HG02885 (cell line): ENCODE data around the gene EGF.

ENCODE experiments used
- ATAC-seq: cut with Tn5 transposase; IDR thresholded peaks from one replicate; pipeline ENCODE4 v1.9.1; 2021; ENCODE audit warnings: mild to moderate bottlenecking; ENCODE audit not compliant: unreplicated experiment, poor library complexity

EGF gene

DNA sequence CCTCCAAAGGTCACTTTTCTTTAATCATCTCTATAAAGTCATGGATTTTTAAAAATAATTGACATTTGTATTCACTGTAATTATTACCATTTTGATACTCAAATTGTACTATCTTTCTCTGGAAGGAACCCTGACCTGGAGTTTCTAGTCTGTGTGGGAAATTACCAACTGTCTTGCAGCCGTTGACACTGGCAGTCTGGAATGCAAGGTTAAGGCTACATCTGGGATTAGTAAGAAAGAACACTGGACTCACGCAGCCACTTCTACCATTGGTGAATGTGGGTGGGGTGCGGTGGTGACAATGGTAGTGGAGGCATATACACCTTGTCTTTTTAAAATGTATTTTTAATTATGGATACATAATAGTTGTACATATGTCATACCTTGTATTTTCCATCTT lies 40.9 kb downstream of the EGF start:
- no peak for ATAC-seq

DNA sequence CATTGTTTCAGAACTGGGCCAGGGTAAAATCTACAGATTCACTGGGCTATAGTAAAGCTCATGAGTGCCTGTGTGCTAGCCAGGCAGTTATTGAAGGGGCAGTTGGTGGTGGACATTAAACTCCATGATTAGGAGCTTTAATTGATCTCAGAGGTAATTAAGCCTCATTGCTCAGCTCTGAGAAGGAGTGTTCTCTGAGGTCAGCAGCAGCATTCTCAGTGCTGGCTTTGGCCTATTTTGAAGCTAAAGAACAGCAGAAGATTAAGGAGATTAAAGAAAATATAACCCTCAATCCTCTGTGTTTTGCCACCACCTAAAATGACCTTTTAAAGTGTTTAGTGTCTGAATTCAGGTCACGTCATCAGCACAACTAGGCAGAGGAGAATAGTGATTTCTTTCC lies 42.5 kb downstream of the EGF start:
- no peak for ATAC-seq

DNA sequence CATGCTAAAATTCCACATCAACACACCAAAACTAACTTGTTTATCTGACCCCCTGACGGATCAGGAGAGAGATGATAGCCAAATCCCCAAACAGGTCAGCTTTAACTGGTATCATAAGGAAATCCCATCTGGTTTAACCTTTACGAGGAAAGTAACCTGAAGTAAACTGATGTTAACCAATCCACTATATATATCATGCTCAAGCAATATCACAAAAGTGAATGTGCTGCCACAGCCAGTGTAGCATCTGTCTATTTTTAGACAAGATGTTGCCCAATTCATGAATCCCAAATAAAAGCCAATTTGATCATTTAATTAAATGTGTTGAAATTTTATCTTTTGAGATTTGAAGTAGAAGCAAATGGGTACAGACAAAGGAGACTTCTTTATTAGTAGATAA lies 44.5 kb downstream of the EGF start:
- ATAC-seq = no peak

GRCh38 chr4:109959195-109959594 lies 46.5 kb downstream of the EGF start:
- peak; percentile 93 for ATAC-seq

DNA sequence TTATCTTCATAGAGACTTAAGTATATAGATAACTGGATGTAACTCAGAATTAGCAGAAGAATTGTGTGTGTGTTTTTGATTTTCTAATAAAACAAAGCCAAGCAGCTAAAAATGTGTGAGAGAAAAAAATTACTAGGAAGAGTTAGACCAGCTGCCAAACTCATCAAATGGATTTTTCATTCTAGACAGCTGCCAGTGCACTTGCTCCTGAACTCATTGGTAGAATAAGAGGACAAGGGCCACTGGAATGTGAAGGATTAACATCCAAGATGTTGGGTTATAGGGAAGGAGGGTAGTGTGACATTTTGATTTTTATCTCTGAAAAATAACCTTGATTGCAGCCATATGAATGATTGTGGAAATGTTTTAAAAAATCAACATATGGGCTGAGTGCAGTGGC lies 49.7 kb downstream of the EGF start:
- no peak for ATAC-seq

DNA sequence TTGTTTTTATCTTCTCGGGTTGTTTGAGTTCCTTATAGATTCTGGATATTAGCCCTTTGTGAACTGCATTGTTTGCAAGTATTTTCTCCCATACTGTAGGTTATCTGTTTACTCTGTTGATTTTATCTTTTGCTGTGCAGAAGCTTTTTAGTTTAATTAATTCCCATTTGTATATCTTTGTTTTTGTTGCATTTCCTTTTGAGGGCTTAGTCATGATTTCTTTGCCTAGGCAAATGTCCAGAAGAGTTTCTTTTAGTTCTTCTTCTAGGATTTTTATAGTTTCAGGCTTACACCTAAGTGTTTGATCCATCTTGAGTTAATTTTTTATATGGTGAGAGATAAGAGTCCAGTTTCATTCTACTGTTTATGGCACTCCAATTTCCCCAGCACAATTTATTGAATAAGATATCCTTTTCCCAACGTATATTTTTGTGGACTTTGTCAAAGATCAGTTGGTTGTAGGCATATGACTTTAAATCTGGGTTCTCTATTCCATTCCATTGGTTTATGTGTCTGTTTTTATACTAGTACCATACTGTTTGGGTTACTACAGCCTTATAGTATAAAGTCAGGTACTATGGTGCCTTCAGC lies 54.3 kb downstream of the EGF start:
- no peak for ATAC-seq

DNA sequence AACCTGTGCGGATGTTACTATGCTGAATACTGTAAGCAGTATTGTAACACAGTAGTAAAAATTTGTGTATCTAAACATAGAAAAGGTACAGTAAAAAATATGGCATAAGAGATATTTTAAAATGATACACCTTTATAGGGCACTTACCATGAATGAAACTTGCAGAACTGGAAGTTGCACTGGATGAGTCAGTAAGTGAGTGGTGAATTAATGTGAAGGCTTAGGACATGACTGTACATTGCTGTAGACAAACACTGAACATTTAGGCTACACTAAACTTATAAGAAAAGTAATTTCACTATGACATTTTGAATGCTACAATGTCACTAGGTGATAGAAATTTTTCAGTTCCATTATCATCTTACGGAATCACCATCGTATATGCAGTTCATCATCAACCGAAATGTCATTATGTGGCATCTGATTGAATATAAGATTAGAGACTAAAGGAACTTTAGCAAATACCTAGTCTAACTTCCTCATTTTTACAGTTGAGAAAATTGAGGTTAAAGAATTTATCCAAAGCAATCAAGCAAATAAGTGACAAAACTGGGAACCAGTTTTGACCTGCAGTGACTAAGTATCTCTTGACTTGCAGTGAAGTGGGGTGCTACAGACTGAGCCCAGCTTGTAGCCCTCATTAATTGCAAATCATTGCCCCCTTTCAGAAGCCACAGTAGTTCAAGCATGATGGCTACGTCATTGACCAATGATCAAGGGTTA lies 55.3 kb downstream of the EGF start:
- no peak for ATAC-seq

DNA sequence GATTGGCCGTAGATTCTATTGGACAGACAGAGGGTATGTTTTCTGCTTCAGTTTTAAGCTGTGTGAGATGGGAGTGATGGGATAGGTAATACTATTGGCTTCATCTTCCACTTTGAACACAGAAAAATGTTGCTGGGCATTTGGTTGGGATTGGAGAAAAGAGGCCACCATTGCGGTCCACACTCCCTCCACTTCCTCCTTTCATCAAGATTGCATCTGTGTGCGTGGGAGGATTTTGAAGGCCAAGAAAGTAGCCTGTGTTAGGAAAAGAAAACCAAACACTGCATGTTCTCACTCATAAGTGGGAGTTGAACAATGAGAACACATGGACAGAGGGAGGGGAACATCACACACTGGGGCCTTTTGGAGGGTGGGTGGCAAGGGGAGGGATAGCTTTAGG lies 56.4 kb downstream of the EGF start:
- ATAC-seq = no peak

GRCh38 chr4:109969919-109970318 lies 57.2 kb downstream of the EGF start:
- no peak for ATAC-seq

DNA sequence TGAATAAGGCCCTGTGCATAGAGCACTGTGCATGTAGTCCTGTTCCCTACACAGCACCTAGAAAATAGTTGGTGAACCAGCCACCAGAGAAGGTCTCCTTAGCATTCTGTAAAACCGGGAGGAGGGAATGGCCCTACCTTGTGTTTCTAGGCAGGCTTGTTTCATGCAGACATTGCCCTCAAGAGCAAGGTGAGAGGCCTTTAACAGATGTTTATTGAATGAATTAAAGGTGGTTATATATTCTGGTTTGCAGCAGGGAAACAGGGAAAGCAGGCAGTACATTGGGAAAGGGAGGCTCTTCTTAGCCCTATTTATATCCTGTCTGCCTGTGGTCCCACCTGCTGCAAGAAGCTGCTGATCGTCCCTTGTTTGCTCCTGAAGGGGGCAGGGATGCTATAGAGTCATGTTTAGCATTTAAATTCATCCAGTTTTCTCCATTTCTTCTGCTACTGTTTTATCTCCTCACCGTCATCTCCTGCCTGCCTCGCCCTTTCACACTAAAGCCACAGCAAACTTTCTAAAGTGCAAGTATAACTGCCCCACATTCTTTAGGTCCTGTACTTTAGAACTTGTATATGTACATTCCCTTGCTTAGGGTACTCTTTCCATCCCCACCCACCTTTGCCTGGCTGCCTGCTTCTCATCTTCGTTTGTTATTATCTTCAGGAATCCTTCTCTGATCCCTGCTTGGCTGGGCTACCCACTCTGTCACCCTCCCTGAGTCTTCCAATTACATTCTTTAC lies 60.3 kb downstream of the EGF start:
- ATAC-seq = no peak

DNA sequence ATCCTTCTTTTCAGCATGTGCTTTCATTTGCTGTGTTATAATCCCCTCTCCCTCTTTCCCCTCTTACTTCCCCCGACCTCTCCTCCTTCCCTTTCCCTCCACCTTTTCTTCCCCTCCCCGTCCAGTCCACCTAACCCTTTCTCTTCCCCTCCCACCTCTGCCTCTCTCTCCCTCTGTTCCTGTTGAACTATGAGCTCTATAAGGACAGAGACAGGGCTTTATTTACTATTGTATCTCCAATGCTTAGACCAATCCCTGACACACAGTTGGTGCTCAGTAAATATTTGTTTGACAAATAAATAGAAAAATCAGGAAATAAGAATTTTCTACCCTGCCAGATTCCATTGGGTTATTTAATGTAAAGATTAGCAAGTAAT lies 60.8 kb downstream of the EGF start:
- ATAC-seq = no peak

- ATAC-seq = no peak
These were observed 63.5 kb downstream of the EGF start for GRCh38 chr4:109976189-109976588.

GRCh38 chr4:109977854-109978501 lies 65.3 kb downstream of the EGF start:
- ATAC-seq = no peak

- ATAC-seq = no peak
These were observed 66.2 kb downstream of the EGF start for GRCh38 chr4:109978704-109979454.

DNA sequence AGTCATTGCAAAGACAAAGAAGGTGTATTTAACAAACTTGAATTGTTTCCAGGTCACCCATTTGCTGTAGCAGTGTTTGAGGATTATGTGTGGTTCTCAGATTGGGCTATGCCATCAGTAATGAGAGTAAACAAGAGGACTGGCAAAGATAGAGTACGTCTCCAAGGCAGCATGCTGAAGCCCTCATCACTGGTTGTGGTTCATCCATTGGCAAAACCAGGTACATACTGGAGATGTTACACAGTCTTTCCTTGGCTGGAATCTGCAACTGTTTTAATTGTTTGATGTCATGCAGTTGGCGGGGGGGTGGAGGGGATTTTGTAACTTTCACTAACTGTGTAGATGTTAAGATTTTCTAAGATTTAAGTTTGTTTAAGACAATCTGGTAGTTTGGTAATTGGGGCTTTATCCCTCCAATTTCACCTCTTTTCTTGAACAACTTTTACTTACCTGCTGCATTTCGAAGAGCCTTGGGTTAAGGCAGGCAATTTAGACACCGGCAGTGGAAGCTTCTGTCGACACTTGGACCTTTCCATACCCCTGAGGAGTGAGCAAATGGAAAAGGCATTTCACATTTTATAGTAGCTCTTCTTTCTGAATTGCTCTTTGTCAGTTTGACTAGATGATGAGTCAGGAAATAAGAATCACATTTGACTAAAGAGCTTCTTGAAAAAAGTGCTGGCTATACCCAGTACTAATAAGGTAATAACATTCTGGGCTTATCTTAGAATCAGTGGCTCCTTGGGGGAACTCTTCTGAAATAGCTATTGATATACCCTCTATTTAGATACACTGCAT lies 67.4 kb downstream of the EGF start:
- ATAC-seq = no peak

GRCh38 chr4:109981936-109982335 lies 69.3 kb downstream of the EGF start:
- no peak for ATAC-seq

DNA sequence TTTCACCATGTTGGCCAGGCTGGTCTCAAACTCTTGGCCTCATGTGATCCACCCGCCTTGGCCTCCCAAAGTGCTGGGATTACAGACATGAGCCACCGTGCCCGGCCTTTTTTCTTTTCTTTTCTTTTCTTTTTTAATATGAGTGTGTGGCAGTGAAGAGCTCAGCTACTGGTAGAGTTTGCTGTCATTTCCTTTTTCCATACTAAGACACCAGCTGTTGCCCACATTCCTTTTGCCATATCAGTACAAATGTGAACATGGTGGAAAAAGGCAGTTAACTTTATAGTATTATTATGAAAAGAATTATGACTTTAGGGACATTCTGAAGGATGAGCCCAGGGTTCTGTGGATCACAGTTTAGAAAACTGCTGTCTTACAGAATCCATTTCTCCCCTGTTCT lies 69.8 kb downstream of the EGF start:
- ATAC-seq = no peak

GRCh38 chr4:109985993-109986974 lies 73.6 kb downstream of the EGF start:
- ATAC-seq = no peak

DNA sequence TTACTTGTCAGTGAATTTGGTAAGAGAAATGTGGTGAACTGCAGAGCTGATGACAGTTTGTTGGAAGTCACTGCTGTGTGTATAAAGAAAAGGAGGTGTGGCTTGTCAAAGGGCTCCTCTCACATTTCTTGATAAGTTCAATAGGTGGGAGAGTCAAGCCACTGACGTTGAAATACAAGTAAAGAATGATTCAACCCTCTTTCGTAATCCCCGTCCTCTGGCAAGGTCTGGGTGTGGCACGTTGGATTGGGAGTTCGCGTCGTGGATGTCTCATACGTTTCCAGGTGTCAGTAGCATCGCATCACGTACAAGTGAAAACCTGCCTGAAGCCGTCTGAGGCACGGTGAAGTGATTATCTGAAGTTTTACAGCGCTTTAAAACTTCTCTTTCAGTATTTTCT lies 76.4 kb downstream of the EGF start:
- ATAC-seq = no peak
